ENCODE measurements around the gene CDK17.
"Not testable (repeated sequence)": the region's sequence is repeated elsewhere in the genome, so short reads cannot be mapped to it uniquely, and the experiment has no call there.

The CDK17 gene

GRCh38 chr12:96315741-96316481 lies 84.3 kb downstream of the CDK17 start:
- not testable (repeated sequence) for DNase-seq (ENCODE audit: low read depth)

GRCh38 chr12:96314723-96315122 lies 85.5 kb downstream of the CDK17 start:
- DNase-seq (ENCODE audit: low read depth), result no peak

- no peak for DNase-seq (ENCODE audit: low read depth)
These were observed 86.6 kb downstream of the CDK17 start for GRCh38 chr12:96313606-96314005.

- DNase-seq (ENCODE audit: low read depth), result no peak
These were observed 89.0 kb downstream of the CDK17 start for GRCh38 chr12:96311191-96311590.

GRCh38 chr12:96310067-96310466 lies 90.2 kb downstream of the CDK17 start:
- no peak for DNase-seq (ENCODE audit: low read depth)

- no peak for DNase-seq (ENCODE audit: low read depth)
These were observed 91.4 kb downstream of the CDK17 start for GRCh38 chr12:96308881-96309280.

GRCh38 chr12:96305665-96306064 lies 94.6 kb downstream of the CDK17 start:
- no peak for DNase-seq (ENCODE audit: low read depth)

GRCh38 chr12:96303653-96304052 lies 96.6 kb downstream of the CDK17 start:
- no peak for DNase-seq (ENCODE audit: low read depth)

- no peak for DNase-seq (ENCODE audit: low read depth)
These were observed 97.4 kb downstream of the CDK17 start for GRCh38 chr12:96302687-96303310.

GRCh38 chr12:96301732-96302131 lies 98.5 kb downstream of the CDK17 start:
- DNase-seq (ENCODE audit: low read depth), result no peak

- no peak for DNase-seq (ENCODE audit: low read depth)
These were observed 100.2 kb downstream of the CDK17 start for GRCh38 chr12:96300064-96300463.

GRCh38 chr12:96297504-96297903 lies 102.7 kb downstream of the CDK17 start:
- no peak for DNase-seq (ENCODE audit: low read depth)

GRCh38 chr12:96295532-96296160 lies 104.6 kb downstream of the CDK17 start:
- no peak for DNase-seq (ENCODE audit: low read depth)

GRCh38 chr12:96294831-96295230 lies 105.4 kb downstream of the CDK17 start:
- DNase-seq (ENCODE audit: low read depth), result no peak

GRCh38 chr12:96293093-96293492 lies 107.1 kb downstream of the CDK17 start:
- DNase-seq (ENCODE audit: low read depth), result no peak

- DNase-seq (ENCODE audit: low read depth), result no peak
These were observed 111.2 kb downstream of the CDK17 start for GRCh38 chr12:96289067-96289466.

- DNase-seq (ENCODE audit: low read depth), result no peak
These were observed 115.1 kb downstream of the CDK17 start for GRCh38 chr12:96285158-96285557.

GRCh38 chr12:96274331-96274730 lies 125.9 kb downstream of the CDK17 start:
- DNase-seq (ENCODE audit: low read depth), result no peak

GRCh38 chr12:96271469-96272199 lies 128.6 kb downstream of the CDK17 start:
- DNase-seq (ENCODE audit: low read depth), result no peak

GRCh38 chr12:96266238-96266637 lies 134.0 kb downstream of the CDK17 start:
- no peak for DNase-seq (ENCODE audit: low read depth)

GRCh38 chr12:96265836-96266235 lies 134.4 kb downstream of the CDK17 start:
- no peak for DNase-seq (ENCODE audit: low read depth)

GRCh38 chr12:96265400-96265799 lies 134.8 kb downstream of the CDK17 start:
- DNase-seq (ENCODE audit: low read depth), result no peak

GRCh38 chr12:96263449-96263902 lies 136.8 kb downstream of the CDK17 start:
- DNase-seq (ENCODE audit: low read depth), result no peak

Data from activated T-cell treated with anti-CD3 and anti-CD28 coated beads for 24 hours (primary cell).